Measurements from ENCODE around the gene SPATA1.
A peak's percentile ranks its signal among the peaks of the same experiment; 100 is the strongest.
"Not testable (repeated sequence)": the region's sequence is repeated elsewhere in the genome, so short reads cannot be mapped to it uniquely, and the experiment has no call there.

SPATA1 gene

GRCh38 chr1:84509029-84509428 lies 2.8 kb downstream of the SPATA1 start:
- no peak for DNase-seq

- DNase-seq = no peak
Observed at GRCh38 chr1:84510165-84510564, 4.0 kb downstream of the SPATA1 start.

- DNase-seq = no peak
Observed at GRCh38 chr1:84510668-84511067, 4.5 kb downstream of the SPATA1 start.

- DNase-seq = no peak
Observed at GRCh38 chr1:84524590-84524989, 18.4 kb downstream of the SPATA1 start.

- DNase-seq = no peak
Observed at GRCh38 chr1:84525779-84526178, 19.6 kb downstream of the SPATA1 start.

GRCh38 chr1:84538599-84538998 lies 32.4 kb downstream of the SPATA1 start:
- no peak for DNase-seq

- DNase-seq = no peak
Observed at GRCh38 chr1:84539972-84540371, 33.8 kb downstream of the SPATA1 start.

- DNase-seq = no peak
Observed at GRCh38 chr1:84540759-84541158, 34.6 kb downstream of the SPATA1 start.

GRCh38 chr1:84541679-84542078 lies 35.5 kb downstream of the SPATA1 start:
- DNase-seq = no peak

- DNase-seq = no peak
Observed at GRCh38 chr1:84550826-84551225, 44.6 kb downstream of the SPATA1 start.

GRCh38 chr1:84569216-84569615 lies 63.0 kb downstream of the SPATA1 start:
- DNase-seq = no peak

GRCh38 chr1:84570436-84571149 lies 64.4 kb downstream of the SPATA1 start:
- DNase-seq = no peak

GRCh38 chr1:84571150-84571535 lies 65.0 kb downstream of the SPATA1 start:
- no peak for DNase-seq

GRCh38 chr1:84573481-84573966 lies 67.3 kb downstream of the SPATA1 start:
- no peak for DNase-seq

- peak; percentile 85 for DNase-seq
Observed at GRCh38 chr1:84573967-84574842, 68.0 kb downstream of the SPATA1 start, which contains the start of gene CTBS. Gene CTBS, minus strand, starts transcription at chr1:84574440. Its CDS starts 25 bp downstream, at chr1:84574415.

GRCh38 chr1:84574936-84575335 lies 68.8 kb downstream of the SPATA1 start:
- no peak for DNase-seq

GRCh38 chr1:84581648-84582047 lies 75.5 kb downstream of the SPATA1 start:
- no peak for DNase-seq

- no peak for DNase-seq
Observed at GRCh38 chr1:84582802-84583587, 76.8 kb downstream of the SPATA1 start.

- DNase-seq = no peak
Observed at GRCh38 chr1:84583648-84584047, 77.5 kb downstream of the SPATA1 start.

GRCh38 chr1:84584126-84584525 lies 77.9 kb downstream of the SPATA1 start:
- DNase-seq = no peak

GRCh38 chr1:84585803-84586202 lies 79.6 kb downstream of the SPATA1 start:
- DNase-seq = no peak

GRCh38 chr1:84587099-84587498 lies 80.9 kb downstream of the SPATA1 start:
- DNase-seq = no peak

GRCh38 chr1:84594959-84595358 lies 88.8 kb downstream of the SPATA1 start:
- DNase-seq = not testable (repeated sequence)
